ENCODE results near the gene PPP5C. TPM values are rescaled to one million over a fixed set of nuclear protein-coding genes. Genes with fewer than 3 reads are reported as not detected.
"Not testable (repeated sequence)": the region's sequence is repeated elsewhere in the genome, so short reads cannot be mapped to it uniquely, and the experiment has no call there.

PPP5C gene
- total RNA-seq, 1 experiment from 2014 or later = 124 TPM

DNA sequence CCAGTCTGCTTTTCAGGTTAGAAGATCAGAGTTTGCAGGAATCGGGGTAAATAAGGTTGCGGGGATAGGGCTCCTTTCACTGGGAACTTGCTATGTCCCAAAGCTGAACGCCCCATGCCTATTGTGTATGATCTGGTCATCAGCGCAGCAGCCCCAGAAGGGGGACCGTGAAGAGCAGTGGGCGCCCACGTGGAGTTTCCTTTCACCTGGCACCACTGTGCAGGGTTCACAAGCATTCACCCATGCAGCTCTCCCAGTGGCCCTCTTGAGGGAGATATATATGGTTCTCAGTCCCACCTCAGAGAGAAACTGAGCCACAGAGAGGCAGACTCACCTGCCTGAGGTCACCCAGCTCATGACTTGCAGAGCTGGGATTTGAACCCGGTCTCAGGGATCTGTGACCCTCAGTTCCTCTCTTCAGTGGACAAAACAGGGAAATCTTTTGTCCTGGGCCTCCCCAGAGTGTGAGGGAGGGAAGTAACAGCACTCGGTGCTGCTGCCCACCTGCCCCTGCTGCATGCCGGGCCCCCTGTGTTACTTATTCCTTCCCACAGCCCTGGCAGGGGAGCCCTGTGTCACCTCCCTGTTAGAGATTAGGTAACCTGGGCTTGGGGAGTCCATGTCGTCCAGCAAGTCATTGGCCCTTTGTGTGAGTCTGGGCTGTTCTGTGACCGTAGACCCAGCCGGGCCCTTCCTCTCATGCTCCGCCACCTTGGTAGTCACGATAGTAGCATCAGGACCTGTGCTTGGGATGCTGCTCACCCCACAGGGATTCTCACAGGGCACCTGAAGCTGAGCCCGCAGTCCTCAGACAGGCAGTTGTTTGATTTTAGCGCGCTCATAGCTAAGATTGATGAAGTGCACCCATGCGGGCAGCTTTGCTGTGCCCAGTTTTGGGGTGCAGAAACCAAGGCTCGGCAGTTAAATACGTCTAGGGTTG, 27.9 kb downstream of the PPP5C start:
- TF ChIP-seq, protein P1, sequence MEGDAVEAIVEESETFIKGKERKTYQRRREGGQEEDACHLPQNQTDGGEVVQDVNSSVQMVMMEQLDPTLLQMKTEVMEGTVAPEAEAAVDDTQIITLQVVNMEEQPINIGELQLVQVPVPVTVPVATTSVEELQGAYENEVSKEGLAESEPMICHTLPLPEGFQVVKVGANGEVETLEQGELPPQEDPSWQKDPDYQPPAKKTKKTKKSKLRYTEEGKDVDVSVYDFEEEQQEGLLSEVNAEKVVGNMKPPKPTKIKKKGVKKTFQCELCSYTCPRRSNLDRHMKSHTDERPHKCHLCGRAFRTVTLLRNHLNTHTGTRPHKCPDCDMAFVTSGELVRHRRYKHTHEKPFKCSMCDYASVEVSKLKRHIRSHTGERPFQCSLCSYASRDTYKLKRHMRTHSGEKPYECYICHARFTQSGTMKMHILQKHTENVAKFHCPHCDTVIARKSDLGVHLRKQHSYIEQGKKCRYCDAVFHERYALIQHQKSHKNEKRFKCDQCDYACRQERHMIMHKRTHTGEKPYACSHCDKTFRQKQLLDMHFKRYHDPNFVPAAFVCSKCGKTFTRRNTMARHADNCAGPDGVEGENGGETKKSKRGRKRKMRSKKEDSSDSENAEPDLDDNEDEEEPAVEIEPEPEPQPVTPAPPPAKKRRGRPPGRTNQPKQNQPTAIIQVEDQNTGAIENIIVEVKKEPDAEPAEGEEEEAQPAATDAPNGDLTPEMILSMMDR (IDR thresholded peaks at IDR 0.05; ENCODE audit: unreplicated experiment) = no peak
- Mint-ChIP-seq H3K9me3 (ENCODE audit: low read depth, unreplicated experiment) (no peaks in the 10 kb centered on the region), H3K36me3 (ENCODE audit: insufficient read depth, unreplicated experiment) (peaks cover 48% of the 10 kb centered on the region), H3K4me1 (ENCODE audit: low read depth, unreplicated experiment) (peaks cover 38% of the 10 kb centered on the region), H3K4me3 (ENCODE audit: low read depth, unreplicated experiment) (no peak overlapping the region), H3K27ac (ENCODE audit: unreplicated experiment) (peak overlapping the region; percentile 90), H3K27me3 (ENCODE audit: unreplicated experiment) (no peaks in the 10 kb centered on the region)
- CTCF ChIA-PET = interaction anchor here (0.5 to 2.4 kb wide), 5 partner anchors 17 to 102 kb away, joined by 4 to 20 read pairs (median 6); no protein-coding TSS in a partner anchor
- intact Hi-C loops (cut with micrococcal nuclease; ENCODE audit: unreplicated experiment) = no loop called here
- DNase-seq = no peak
- no TSS peak for BruUV-seq (replicated peaks)

DNA sequence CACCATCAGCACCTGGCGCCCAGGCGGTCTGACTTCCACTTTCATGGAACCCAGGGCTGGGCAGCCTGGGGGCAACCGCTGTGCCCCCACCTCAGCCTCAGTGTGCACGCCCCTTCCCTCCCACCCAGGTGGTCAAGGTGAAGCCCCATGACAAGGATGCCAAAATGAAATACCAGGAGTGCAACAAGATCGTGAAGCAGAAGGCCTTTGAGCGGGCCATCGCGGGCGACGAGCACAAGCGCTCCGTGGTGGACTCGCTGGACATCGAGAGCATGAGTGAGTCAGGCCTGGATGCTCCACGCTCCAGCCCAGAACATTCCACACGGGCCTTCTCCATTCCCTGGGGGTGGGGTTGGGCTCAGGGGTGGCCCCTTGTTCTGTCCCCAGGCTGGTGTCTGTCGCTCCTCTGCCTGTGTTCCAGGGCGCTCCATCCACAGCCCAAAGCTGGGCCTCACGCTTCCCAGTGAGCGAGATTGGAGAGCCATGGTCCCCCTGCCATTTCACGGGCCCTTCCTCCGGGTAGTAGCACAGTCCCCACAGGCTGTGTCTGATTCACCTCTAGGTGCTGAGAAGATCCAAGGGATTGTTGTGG, 28.7 kb downstream of the PPP5C start:
- H3K4me3 Mint-ChIP-seq (ENCODE audit: low read depth, unreplicated experiment); H3K9me3 Mint-ChIP-seq (ENCODE audit: low read depth, unreplicated experiment); CTCF ChIA-PET; BruUV-seq (replicated peaks); H3K27ac Mint-ChIP-seq (ENCODE audit: unreplicated experiment); intact Hi-C loops (cut with micrococcal nuclease; ENCODE audit: unreplicated experiment); H3K27me3 Mint-ChIP-seq (ENCODE audit: unreplicated experiment); DNase-seq: not testable (repeated sequence)
- peaks cover 36% of the 10 kb centered on the region for H3K4me1 Mint-ChIP-seq (ENCODE audit: low read depth, unreplicated experiment)
- H3K36me3 Mint-ChIP-seq (ENCODE audit: insufficient read depth, unreplicated experiment) = peaks cover 52% of the 10 kb centered on the region

DNA sequence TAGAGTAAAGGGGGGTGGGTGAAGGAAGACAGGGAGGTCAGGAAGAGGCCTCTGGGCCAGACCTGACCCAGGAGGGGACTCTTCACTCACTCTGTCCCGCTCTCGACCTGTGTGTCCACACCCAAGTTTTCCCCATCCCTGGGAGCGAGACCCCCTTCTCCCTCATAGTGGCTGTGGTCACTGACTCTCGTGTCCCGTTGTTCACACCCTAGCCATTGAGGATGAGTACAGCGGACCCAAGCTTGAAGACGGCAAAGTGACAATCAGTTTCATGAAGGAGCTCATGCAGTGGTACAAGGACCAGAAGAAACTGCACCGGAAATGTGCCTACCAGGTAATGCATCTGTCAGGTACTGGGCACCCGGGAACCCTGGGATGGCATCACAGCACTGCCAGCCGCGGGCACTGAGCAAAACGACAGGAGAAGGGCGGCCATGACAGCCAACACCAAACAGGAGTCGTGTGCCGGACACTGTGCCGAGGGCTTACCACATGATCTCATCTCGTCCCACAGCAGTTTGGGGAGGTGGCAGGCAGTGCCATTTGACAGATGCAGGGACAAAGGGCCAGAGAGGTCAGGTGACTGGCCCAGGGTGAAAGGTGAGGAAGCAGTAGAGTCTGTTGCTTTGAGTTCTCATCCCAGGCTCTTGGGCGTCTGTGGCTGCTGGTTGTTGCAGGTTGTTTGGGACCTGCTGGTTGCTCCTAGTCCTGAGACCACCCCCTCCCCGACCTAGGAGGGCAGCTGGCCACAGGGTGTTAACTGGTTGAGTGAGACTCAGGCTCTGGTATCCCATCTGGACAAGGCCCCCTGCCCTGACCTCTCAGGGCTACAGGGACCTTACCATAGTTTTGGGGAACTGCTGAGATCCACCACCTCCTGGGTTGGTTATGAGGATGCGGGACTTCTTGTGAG, 29.6 kb downstream of the PPP5C start:
- no peak overlapping the region for H3K27ac Mint-ChIP-seq (ENCODE audit: unreplicated experiment)
- peaks cover 47% of the 10 kb centered on the region for H3K36me3 Mint-ChIP-seq (ENCODE audit: insufficient read depth, unreplicated experiment)
- H3K4me1 Mint-ChIP-seq (ENCODE audit: low read depth, unreplicated experiment) = peaks cover 27% of the 10 kb centered on the region
- H3K9me3 Mint-ChIP-seq (ENCODE audit: low read depth, unreplicated experiment) = no peaks in the 10 kb centered on the region
- no TSS peak for BruUV-seq (replicated peaks)
- DNase-seq = no peak
- no peaks in the 10 kb centered on the region for H3K27me3 Mint-ChIP-seq (ENCODE audit: unreplicated experiment)
- CTCF ChIA-PET = interaction anchor here (1.3 kb wide), 1 partner anchor 298 kb away, joined by 3 read pairs; no protein-coding TSS in a partner anchor
- TF ChIP-seq, protein P1 (IDR thresholded peaks at IDR 0.05; ENCODE audit: unreplicated experiment) = no peak
- intact Hi-C loops (cut with micrococcal nuclease; ENCODE audit: unreplicated experiment) = no loop called here
- no peak overlapping the region for H3K4me3 Mint-ChIP-seq (ENCODE audit: low read depth, unreplicated experiment)

DNA sequence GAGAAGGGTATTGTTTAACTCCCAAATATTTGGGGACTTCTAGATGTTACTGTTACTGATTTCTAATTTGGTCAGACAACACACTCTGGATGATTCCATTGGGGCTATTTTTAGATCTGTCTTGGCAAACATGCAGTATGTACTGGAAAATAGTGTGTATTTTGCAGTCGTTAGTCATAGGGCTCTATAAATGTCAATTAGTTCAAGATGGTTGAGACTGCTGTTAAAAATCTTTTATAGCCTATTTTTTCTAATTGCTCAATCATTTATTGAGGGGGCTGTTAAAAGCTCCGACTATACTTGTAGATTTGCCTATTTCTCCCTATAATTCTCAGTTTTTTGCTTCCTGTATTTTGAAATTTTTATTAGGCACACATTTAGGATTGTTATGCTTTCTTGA, 31.4 kb downstream of the PPP5C start:
- BruUV-seq (replicated peaks) = no TSS peak
- Mint-ChIP-seq H3K27me3 (ENCODE audit: unreplicated experiment) (no peaks in the 10 kb centered on the region), H3K36me3 (ENCODE audit: insufficient read depth, unreplicated experiment) (peaks cover 44% of the 10 kb centered on the region), H3K9me3 (ENCODE audit: low read depth, unreplicated experiment) (no peaks in the 10 kb centered on the region), H3K4me1 (ENCODE audit: low read depth, unreplicated experiment) (peaks cover 17% of the 10 kb centered on the region), H3K4me3 (ENCODE audit: low read depth, unreplicated experiment) (no peak overlapping the region), H3K27ac (ENCODE audit: unreplicated experiment) (no peak overlapping the region)
- no peak for DNase-seq
- CTCF ChIA-PET = interaction anchor here (0.6 to 1.3 kb wide), 2 partner anchors 17 to 300 kb away, joined by 3 to 5 read pairs; no protein-coding TSS in a partner anchor
- TF ChIP-seq, protein P1 (IDR thresholded peaks at IDR 0.05; ENCODE audit: unreplicated experiment) = no peak
- intact Hi-C loops (cut with micrococcal nuclease; ENCODE audit: unreplicated experiment) = no loop called here

Data from Calu3 (cell line).